Ascending aorta (tissue), 2 donors: ENCODE results near the gene FKBP1A. TPM values are rescaled to one million over a fixed set of nuclear protein-coding genes. Genes with fewer than 3 reads are reported as not detected.

Source experiments
- DNase-seq, 2 donors: peaks; one replicate each; pipeline ENCODE4 v3.0.0-alpha.2; 2019; ENCODE audit warnings: low spot score in 2 of 2
- H3K27ac ChIP-seq, 2 donors: fragments of 200-600 bp; sonication (generic); one replicate each; pipeline ENCODE4 v1.5.1; 2016 to 2017; ENCODE audit warnings: mild to moderate bottlenecking in 1 of 2
- H3K27me3 ChIP-seq: fragments of 200-600 bp; sonication (generic); one replicate; pipeline ENCODE4 v1.5.1; 2017
- H3K36me3 ChIP-seq, 2 donors: fragments of 200-600 bp; sonication (generic); one replicate each; pipeline ENCODE4 v1.5.1; 2016
- H3K4me1 ChIP-seq, 2 donors: fragments of 200-600 bp; sonication (generic); one replicate each; pipeline ENCODE4 v1.5.1; 2016 to 2017; ENCODE audit warnings: mild to moderate bottlenecking in 1 of 2
- H3K4me3 ChIP-seq, 2 donors: fragments of 200-600 bp; sonication (generic); one replicate each; pipeline ENCODE4 v1.5.1; 2016 to 2017; ENCODE audit warnings: mild to moderate bottlenecking in 1 of 2
- H3K9me3 ChIP-seq, 2 donors: fragments of 200-600 bp; sonication (generic); one replicate each; pipeline ENCODE4 v1.5.1; 2016
- intact Hi-C: fragments of 100-400 bp; cut with DNase I; formaldehyde crosslinking; loops from one replicate; pipeline ENCODE4 v1.15.1; 2023
- total RNA-seq: library from RNA; depleted of rRNA; stranded (reverse); fragments of >200 nt; gene quantifications from one replicate; pipeline ENCODE4 v1.1.0, GENCODE V29; 2016
- TF ChIP-seq, protein P1 (sequence below), 3 experiments: fragments of 200-600 bp in 2 of 3; fragments of 450-650 bp in 1 of 3; sonication (generic) in 2 of 3; IDR thresholded peaks; one replicate each; pipeline ENCODE4 v1.5.1; 2016 to 2019; ENCODE audit warnings: antibody characterized with exemption in 3 of 3, mild to moderate bottlenecking in 1 of 3, moderate library complexity in 1 of 3

The FKBP1A gene
- total RNA-seq, 1 donor from 2014 or later: 202 TPM

DNA sequence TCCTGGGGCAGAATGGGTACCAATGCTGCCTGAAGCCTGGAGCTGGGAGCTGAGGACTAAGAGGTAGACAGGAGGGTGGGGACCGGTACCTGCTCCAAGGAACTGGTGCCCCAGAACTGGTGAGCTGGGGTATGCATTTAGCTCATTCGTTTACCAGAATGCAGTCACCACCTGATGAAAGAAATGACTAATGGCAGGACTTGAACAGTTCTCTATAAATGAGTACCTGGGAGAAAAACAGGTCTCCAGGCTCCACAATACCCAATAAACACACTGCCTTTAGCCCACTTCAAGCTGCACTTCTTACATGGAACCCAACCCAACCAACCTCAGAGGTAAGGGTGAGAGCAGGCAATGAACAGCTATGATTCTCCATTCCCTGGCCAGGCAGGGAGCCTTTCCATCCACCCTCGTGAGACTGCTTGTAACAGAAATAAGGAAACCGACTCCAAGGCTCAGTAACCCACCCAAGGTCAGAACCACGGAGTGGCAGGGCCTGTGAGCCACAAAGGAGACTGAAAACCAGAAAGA is 15.4 kb downstream of the FKBP1A start:
- Histone ChIP-seq H3K9me3 (no peaks in the 10 kb centered on the region), H3K27me3 (no peaks in the 10 kb centered on the region), H3K27ac (peak overlapping the region in 1 of 2 donors; percentile 35), H3K4me3 (no peak overlapping the region), H3K36me3 (peaks cover 0 to 8% of the 10 kb centered on the region in 2 donors), H3K4me1 (peaks cover 13 to 48% of the 10 kb centered on the region in 2 donors)
- TF ChIP-seq, protein P1, sequence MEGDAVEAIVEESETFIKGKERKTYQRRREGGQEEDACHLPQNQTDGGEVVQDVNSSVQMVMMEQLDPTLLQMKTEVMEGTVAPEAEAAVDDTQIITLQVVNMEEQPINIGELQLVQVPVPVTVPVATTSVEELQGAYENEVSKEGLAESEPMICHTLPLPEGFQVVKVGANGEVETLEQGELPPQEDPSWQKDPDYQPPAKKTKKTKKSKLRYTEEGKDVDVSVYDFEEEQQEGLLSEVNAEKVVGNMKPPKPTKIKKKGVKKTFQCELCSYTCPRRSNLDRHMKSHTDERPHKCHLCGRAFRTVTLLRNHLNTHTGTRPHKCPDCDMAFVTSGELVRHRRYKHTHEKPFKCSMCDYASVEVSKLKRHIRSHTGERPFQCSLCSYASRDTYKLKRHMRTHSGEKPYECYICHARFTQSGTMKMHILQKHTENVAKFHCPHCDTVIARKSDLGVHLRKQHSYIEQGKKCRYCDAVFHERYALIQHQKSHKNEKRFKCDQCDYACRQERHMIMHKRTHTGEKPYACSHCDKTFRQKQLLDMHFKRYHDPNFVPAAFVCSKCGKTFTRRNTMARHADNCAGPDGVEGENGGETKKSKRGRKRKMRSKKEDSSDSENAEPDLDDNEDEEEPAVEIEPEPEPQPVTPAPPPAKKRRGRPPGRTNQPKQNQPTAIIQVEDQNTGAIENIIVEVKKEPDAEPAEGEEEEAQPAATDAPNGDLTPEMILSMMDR (IDR thresholded peaks at IDR 0.05): no peak
- intact Hi-C loops: no loop called here
- DNase-seq: no peak

- no peak overlapping the region for H3K4me3 ChIP-seq
- no peaks in the 10 kb centered on the region for H3K27me3 ChIP-seq
- H3K4me1 ChIP-seq: peaks cover 9 to 41% of the 10 kb centered on the region in 2 donors
- no peaks in the 10 kb centered on the region for H3K9me3 ChIP-seq
- no peak for DNase-seq
- no peak overlapping the region for H3K27ac ChIP-seq
- peaks cover 0 to 16% of the 10 kb centered on the region in 2 donors for H3K36me3 ChIP-seq
- intact Hi-C loops: no loop called here
- TF ChIP-seq, protein P1 (IDR thresholded peaks at IDR 0.05): no peak
Measured at GRCh38 chr20:1376408-1377270, 16.2 kb downstream of the FKBP1A start.

- Histone ChIP-seq H3K27ac (no peak overlapping the region), H3K9me3 (no peaks in the 10 kb centered on the region), H3K4me1 (peaks cover 9 to 36% of the 10 kb centered on the region in 2 donors), H3K27me3 (no peaks in the 10 kb centered on the region), H3K36me3 (peaks cover 0 to 16% of the 10 kb centered on the region in 2 donors), H3K4me3 (no peak overlapping the region)
- intact Hi-C loops: no loop called here
- no peak for DNase-seq
- TF ChIP-seq, protein P1 (IDR thresholded peaks at IDR 0.05): no peak
Measured at GRCh38 chr20:1376007-1376406, 16.8 kb downstream of the FKBP1A start.

DNA sequence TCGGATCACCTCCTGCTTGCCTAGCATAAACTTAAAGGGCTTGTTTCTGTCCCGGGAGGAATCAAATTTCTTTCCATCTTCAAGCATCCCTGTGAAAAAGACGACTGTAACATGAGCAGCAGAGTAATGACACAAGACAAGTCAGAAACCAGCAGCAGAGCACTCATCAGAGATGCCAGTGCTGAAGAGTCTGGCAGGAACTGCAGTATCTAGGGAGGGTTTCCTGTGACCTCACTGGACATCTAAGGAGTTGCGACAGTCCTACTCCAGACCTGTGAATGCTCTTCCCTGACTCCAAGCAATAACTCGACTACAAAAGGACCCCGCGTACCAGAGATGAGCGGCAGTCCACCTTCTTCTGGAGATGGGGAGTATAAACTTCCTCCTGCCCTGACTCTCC is 17.3 kb downstream of the FKBP1A start:
- Histone ChIP-seq H3K27ac (no peak overlapping the region), H3K4me1 (peaks cover 9 to 33% of the 10 kb centered on the region in 2 donors)
- TF ChIP-seq, protein P1 (IDR thresholded peaks at IDR 0.05): no peak

DNA sequence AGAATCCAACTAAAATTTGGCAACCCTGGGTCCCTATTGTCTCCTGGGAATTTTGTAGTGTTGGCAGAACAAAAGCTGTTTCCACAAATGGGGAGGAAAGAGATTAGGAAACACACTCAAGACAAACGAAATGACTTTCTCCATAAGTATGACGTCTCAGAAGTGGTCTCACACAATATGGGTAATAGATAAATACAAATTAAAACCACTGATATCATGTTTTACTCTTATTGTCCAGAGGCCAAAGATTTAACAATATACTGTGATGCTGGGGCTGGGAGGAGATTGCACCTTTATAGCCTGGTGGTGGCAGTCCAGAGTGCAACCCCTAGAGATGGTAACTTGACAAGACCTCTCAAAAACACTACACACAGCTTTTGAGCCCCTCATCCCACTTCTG is 18.6 kb downstream of the FKBP1A start:
- intact Hi-C loops: loop anchor here (5.0 kb wide), 1 partner anchor 47 kb away; the partner anchor contains the start of gene SDCBP2

More for the DNA sequence above, 17.3 kb downstream of the FKBP1A start:
- intact Hi-C loops: no loop called here
- Histone ChIP-seq H3K4me3 (no peak overlapping the region), H3K36me3 (peaks cover 0 to 16% of the 10 kb centered on the region in 2 donors), H3K9me3 (no peaks in the 10 kb centered on the region), H3K27me3 (no peaks in the 10 kb centered on the region)
- no peak for DNase-seq

More for the DNA sequence above, 18.6 kb downstream of the FKBP1A start:
- TF ChIP-seq, protein P1 (IDR thresholded peaks at IDR 0.05): no peak
- Histone ChIP-seq H3K4me1 (peaks cover 9 to 41% of the 10 kb centered on the region in 2 donors), H3K36me3 (peaks cover 0 to 16% of the 10 kb centered on the region in 2 donors), H3K9me3 (no peaks in the 10 kb centered on the region), H3K4me3 (no peak overlapping the region), H3K27me3 (no peaks in the 10 kb centered on the region), H3K27ac (peak overlapping the region; percentile 44 to 57)
- no peak for DNase-seq
